ENCODE results near the gene SELPLG.

GRCh38 chr12:108677381-108677780 is 43.7 kb upstream of the SELPLG start:
- TF ChIP-seq, protein P1, sequence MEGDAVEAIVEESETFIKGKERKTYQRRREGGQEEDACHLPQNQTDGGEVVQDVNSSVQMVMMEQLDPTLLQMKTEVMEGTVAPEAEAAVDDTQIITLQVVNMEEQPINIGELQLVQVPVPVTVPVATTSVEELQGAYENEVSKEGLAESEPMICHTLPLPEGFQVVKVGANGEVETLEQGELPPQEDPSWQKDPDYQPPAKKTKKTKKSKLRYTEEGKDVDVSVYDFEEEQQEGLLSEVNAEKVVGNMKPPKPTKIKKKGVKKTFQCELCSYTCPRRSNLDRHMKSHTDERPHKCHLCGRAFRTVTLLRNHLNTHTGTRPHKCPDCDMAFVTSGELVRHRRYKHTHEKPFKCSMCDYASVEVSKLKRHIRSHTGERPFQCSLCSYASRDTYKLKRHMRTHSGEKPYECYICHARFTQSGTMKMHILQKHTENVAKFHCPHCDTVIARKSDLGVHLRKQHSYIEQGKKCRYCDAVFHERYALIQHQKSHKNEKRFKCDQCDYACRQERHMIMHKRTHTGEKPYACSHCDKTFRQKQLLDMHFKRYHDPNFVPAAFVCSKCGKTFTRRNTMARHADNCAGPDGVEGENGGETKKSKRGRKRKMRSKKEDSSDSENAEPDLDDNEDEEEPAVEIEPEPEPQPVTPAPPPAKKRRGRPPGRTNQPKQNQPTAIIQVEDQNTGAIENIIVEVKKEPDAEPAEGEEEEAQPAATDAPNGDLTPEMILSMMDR (IDR thresholded peaks at IDR 0.05): no peak
- TF ChIP-seq POLR2A (IDR thresholded peaks at IDR 0.05) (no peak), EP300 (IDR thresholded peaks at IDR 0.05) (no peak)

All from ovary (tissue), 3 donors.